HEK293 (cell line): ENCODE measurements around the gene AHRR.
A peak's percentile ranks its signal among the peaks of the same experiment; 100 is the strongest.

ENCODE experiments used
- AEBP2 ChIP-seq: fragments of 450-650 bp; formaldehyde crosslinking; IDR thresholded peaks from 2 replicates; pipeline ENCODE4 v1.5.1; 2016; ENCODE audit warnings: missing biosample characterization, missing genetic modification characterization, borderline replicate concordance
- GLIS2 ChIP-seq: fragments of 450-650 bp; formaldehyde crosslinking; IDR thresholded peaks from 2 replicates; pipeline ENCODE4 v1.5.1; 2016; ENCODE audit warnings: missing biosample characterization, missing genetic modification characterization
- IKZF3 ChIP-seq: fragments of 450-650 bp; IDR thresholded peaks from 2 replicates; pipeline ENCODE4 v1.5.0; 2018; ENCODE audit warnings: missing biosample characterization, mild to moderate bottlenecking, missing genetic modification characterization, moderate library complexity
- KLF9 ChIP-seq: fragments of 450-650 bp; formaldehyde crosslinking; IDR thresholded peaks from 2 replicates; pipeline ENCODE4 v1.5.1; 2016; ENCODE audit warnings: missing biosample characterization, missing genetic modification characterization, low read depth
- REST ChIP-seq: fragments of 450-650 bp; formaldehyde crosslinking; IDR thresholded peaks from 2 replicates; pipeline ENCODE4 v1.5.1; 2016; ENCODE audit warnings: missing biosample characterization, missing genetic modification characterization
- ZBTB44 ChIP-seq: fragments of 450-650 bp; IDR thresholded peaks from 2 replicates; pipeline ENCODE4 v1.5.1; 2018; ENCODE audit warnings: missing biosample characterization, mild to moderate bottlenecking, missing genetic modification characterization
- ZBTB48 ChIP-seq: fragments of 450-650 bp; formaldehyde crosslinking; IDR thresholded peaks from 2 replicates; pipeline ENCODE4 v1.5.1; 2016; ENCODE audit warnings: missing biosample characterization, missing genetic modification characterization
- ZIC2 ChIP-seq: fragments of 450-650 bp; formaldehyde crosslinking; IDR thresholded peaks from 2 replicates; pipeline ENCODE4 v1.5.1; 2016; ENCODE audit warnings: missing biosample characterization, missing genetic modification characterization
- ZNF114 ChIP-seq: fragments of 450-650 bp; formaldehyde crosslinking; IDR thresholded peaks from 2 replicates; pipeline ENCODE4 v1.5.0; 2017; ENCODE audit warnings: missing biosample characterization, missing genetic modification characterization
- ZNF148 ChIP-seq: fragments of 450-650 bp; formaldehyde crosslinking; IDR thresholded peaks from 2 replicates; pipeline ENCODE4 v1.5.0; 2017; ENCODE audit warnings: missing biosample characterization, missing genetic modification characterization, borderline replicate concordance
- ZNF202 ChIP-seq: fragments of 450-650 bp; formaldehyde crosslinking; IDR thresholded peaks from 2 replicates; pipeline ENCODE4 v1.5.1; 2016; ENCODE audit warnings: missing biosample characterization, missing genetic modification characterization, borderline replicate concordance
- ZNF433 ChIP-seq: fragments of 450-650 bp; formaldehyde crosslinking; IDR thresholded peaks from 2 replicates; pipeline ENCODE4 v1.5.1; 2016; ENCODE audit warnings: missing biosample characterization, missing genetic modification characterization, low read depth
- ZNF473 ChIP-seq: fragments of 450-650 bp; formaldehyde crosslinking; IDR thresholded peaks from 2 replicates; pipeline ENCODE4 v1.5.1; 2017; ENCODE audit warnings: missing biosample characterization, missing genetic modification characterization
- ZNF600 ChIP-seq: fragments of 450-650 bp; formaldehyde crosslinking; IDR thresholded peaks from 2 replicates; pipeline ENCODE4 v1.5.1; 2016; ENCODE audit warnings: missing biosample characterization, missing genetic modification characterization
- ZNF626 ChIP-seq: fragments of 450-650 bp; sonication (Bioruptor Pico); formaldehyde crosslinking; IDR thresholded peaks from 2 replicates; pipeline ENCODE4 v1.5.1; 2018; ENCODE audit warnings: missing biosample characterization, missing genetic modification characterization, inconsistent platforms
- ZNF658 ChIP-seq: fragments of 450-650 bp; formaldehyde crosslinking; IDR thresholded peaks from 2 replicates; pipeline ENCODE4; 2016; ENCODE audit warnings: missing biosample characterization, missing genetic modification characterization
- ZNF707 ChIP-seq: fragments of 450-650 bp; formaldehyde crosslinking; IDR thresholded peaks from 2 replicates; pipeline ENCODE4 v1.5.1; 2016; ENCODE audit warnings: missing biosample characterization, missing genetic modification characterization
- ZNF768 ChIP-seq: fragments of 450-650 bp; formaldehyde crosslinking; IDR thresholded peaks from 2 replicates; pipeline ENCODE4 v1.5.1; 2018; ENCODE audit warnings: missing biosample characterization, mild to moderate bottlenecking, missing genetic modification characterization
- ZNF785 ChIP-seq: fragments of 450-650 bp; formaldehyde crosslinking; IDR thresholded peaks from 2 replicates; pipeline ENCODE4 v1.5.1; 2016; ENCODE audit warnings: missing biosample characterization, missing genetic modification characterization
- ZNF830 ChIP-seq: fragments of 450-650 bp; IDR thresholded peaks from 2 replicates; pipeline ENCODE4 v1.5.0; 2018; ENCODE audit warnings: missing biosample characterization, missing genetic modification characterization, low read depth, mild to moderate bottlenecking, moderate library complexity
- TF ChIP-seq, protein P1 (sequence below): fragments of 450-650 bp; formaldehyde crosslinking; IDR thresholded peaks from 2 replicates; pipeline ENCODE4 v1.5.1; 2016; ENCODE audit warnings: missing biosample characterization, missing genetic modification characterization

AHRR gene

GRCh38 chr5:371811-372555, 50.5 kb downstream of the AHRR start (continued):
- TF ChIP-seq ZNF148 (tag by site-specific recombination) (no peak), ZBTB48 (tag by site-specific recombination) (peak; percentile 4; the same call in 1 of the 2 replicates), ZNF600 (tag by site-specific recombination) (peak; percentile 50; the same call in 1 of the 2 replicates), ZNF768 (no peak), ZNF433 (tag by site-specific recombination) (no peak), GLIS2 (no peak), AEBP2 (tag by site-specific recombination) (no peak), KLF9 (tag by site-specific recombination) (no peak), ZNF114 (no peak), IKZF3 (tag by site-specific recombination) (0 out of 2 replicates have a peak, but pooled peaks have one; percentile 5), ZNF707 (tag by site-specific recombination) (no peak), ZBTB44 (tag by site-specific recombination) (no peak), ZNF626 (tag by site-specific recombination) (no peak), ZNF658 (tag by site-specific recombination) (no peak), REST (tag by site-specific recombination) (peak; percentile 87), ZIC2 (peak; percentile 51; the same call in 1 of the 2 replicates), ZNF830 (tag by site-specific recombination) (no peak), ZNF202 (tag by site-specific recombination) (no peak), ZNF785 (tag by site-specific recombination) (no peak), ZNF473 (no peak)
- TF ChIP-seq, protein P1, sequence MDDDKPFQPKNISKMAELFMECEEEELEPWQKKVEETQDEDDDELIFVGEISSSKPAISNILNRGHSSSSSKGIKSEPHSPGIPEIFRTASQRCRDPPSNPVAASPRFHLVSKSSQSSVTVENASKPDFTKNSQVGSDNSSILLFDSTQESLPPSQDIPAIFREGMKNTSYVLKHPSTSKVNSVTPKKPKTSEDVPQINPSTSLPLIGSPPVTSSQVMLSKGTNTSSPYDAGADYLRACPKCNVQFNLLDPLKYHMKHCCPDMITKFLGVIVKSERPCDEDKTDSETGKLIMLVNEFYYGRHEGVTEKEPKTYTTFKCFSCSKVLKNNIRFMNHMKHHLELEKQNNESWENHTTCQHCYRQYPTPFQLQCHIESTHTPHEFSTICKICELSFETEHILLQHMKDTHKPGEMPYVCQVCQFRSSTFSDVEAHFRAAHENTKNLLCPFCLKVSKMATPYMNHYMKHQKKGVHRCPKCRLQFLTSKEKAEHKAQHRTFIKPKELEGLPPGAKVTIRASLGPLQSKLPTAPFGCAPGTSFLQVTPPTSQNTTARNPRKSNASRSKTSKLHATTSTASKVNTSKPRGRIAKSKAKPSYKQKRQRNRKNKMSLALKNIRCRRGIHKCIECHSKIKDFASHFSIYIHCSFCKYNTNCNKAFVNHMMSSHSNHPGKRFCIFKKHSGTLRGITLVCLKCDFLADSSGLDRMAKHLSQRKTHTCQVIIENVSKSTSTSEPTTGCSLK (tag by site-specific recombination): no peak
